HG03432 (cell line): ENCODE measurements around the gene SLC26A8.
"Not testable (repeated sequence)": the region's sequence is repeated elsewhere in the genome, so short reads cannot be mapped to it uniquely, and the experiment has no call there.

Experiments
- ATAC-seq: cut with Tn5 transposase; IDR thresholded peaks from one replicate; pipeline ENCODE4 v1.9.1; 2021; ENCODE audit warnings: mild to moderate bottlenecking, moderate library complexity; ENCODE audit not compliant: unreplicated experiment

Gene SLC26A8

GRCh38 chr6:35919827-35920751 is 104.4 kb downstream of the SLC26A8 start:
- ATAC-seq = peak; percentile 33

- peak; percentile 15 for ATAC-seq
Observed at GRCh38 chr6:35919085-35919826, 105.2 kb downstream of the SLC26A8 start.

GRCh38 chr6:35916893-35917292 is 107.5 kb downstream of the SLC26A8 start:
- not testable (repeated sequence) for ATAC-seq

GRCh38 chr6:35916056-35916455 is 108.4 kb downstream of the SLC26A8 start:
- ATAC-seq = no peak

GRCh38 chr6:35914536-35914935 is 109.9 kb downstream of the SLC26A8 start:
- no peak for ATAC-seq

GRCh38 chr6:35911871-35912653 is 112.4 kb downstream of the SLC26A8 start:
- ATAC-seq = no peak

GRCh38 chr6:35909571-35909970 is 114.9 kb downstream of the SLC26A8 start:
- not testable (repeated sequence) for ATAC-seq

GRCh38 chr6:35908753-35909401 is 115.6 kb downstream of the SLC26A8 start:
- ATAC-seq = not testable (repeated sequence)

- no peak for ATAC-seq
Observed at GRCh38 chr6:35907750-35908149, 116.7 kb downstream of the SLC26A8 start.

- no peak for ATAC-seq
Observed at GRCh38 chr6:35906499-35906846, 118.0 kb downstream of the SLC26A8 start.

- no peak for ATAC-seq
Observed at GRCh38 chr6:35905841-35906498, 118.5 kb downstream of the SLC26A8 start.

- no peak for ATAC-seq
Observed at GRCh38 chr6:35905141-35905785, 119.2 kb downstream of the SLC26A8 start.

- ATAC-seq = no peak
Observed at GRCh38 chr6:35903679-35904078, 120.8 kb downstream of the SLC26A8 start.

GRCh38 chr6:35900448-35900847 is 124.0 kb downstream of the SLC26A8 start:
- no peak for ATAC-seq

GRCh38 chr6:35898003-35898402 is 126.4 kb downstream of the SLC26A8 start:
- ATAC-seq = no peak

- no peak for ATAC-seq
Observed at GRCh38 chr6:35897486-35897885, 127.0 kb downstream of the SLC26A8 start.

GRCh38 chr6:35897036-35897435 is 127.4 kb downstream of the SLC26A8 start:
- ATAC-seq = no peak

GRCh38 chr6:35896228-35896627 is 128.2 kb downstream of the SLC26A8 start:
- ATAC-seq = no peak

GRCh38 chr6:35895560-35895959 is 128.9 kb downstream of the SLC26A8 start:
- ATAC-seq = no peak

GRCh38 chr6:35894776-35895175 is 129.7 kb downstream of the SLC26A8 start:
- no peak for ATAC-seq
